Smooth muscle cell (in vitro differentiated cells): ENCODE results near the gene FFAR3. TPM values are rescaled to one million over a fixed set of nuclear protein-coding genes. Genes with fewer than 3 reads are reported as not detected.

Experiments
- DNase-seq: peaks from one replicate; lab custom pipeline; 2025; ENCODE audit not compliant: unreplicated experiment; lab: John Stamatoyannopoulos, UW
- H2AFZ ChIP-seq: fragments of 200-600 bp; sonication (generic); 2 replicates; pipeline ENCODE4 v1.6.0; 2016; ENCODE audit warnings: antibody characterized with exemption, low read depth, mild to moderate bottlenecking
- H3F3A ChIP-seq: fragments of 200-600 bp; sonication (generic); 2 replicates; pipeline ENCODE4 v1.6.0; 2017; ENCODE audit warnings: antibody characterized with exemption, low read depth
- H3K27ac ChIP-seq: fragments of 200-600 bp; sonication (generic); 2 replicates; pipeline ENCODE4 v1.5.1; 2016; ENCODE audit warnings: low read depth, mild to moderate bottlenecking
- H3K27me3 ChIP-seq: fragments of 200-600 bp; sonication (generic); 2 replicates; pipeline ENCODE4 v1.6.1; 2016; ENCODE audit warnings: low read depth, mild to moderate bottlenecking
- H3K36me3 ChIP-seq: fragments of 200-600 bp; sonication (generic); 2 replicates; pipeline ENCODE4 v1.5.1; 2016; ENCODE audit warnings: low read depth
- H3K4me1 ChIP-seq: fragments of 200-600 bp; sonication (generic); 2 replicates; pipeline ENCODE4 v1.5.1; 2016; ENCODE audit warnings: low read depth
- H3K4me2 ChIP-seq: fragments of 200-600 bp; sonication (generic); 2 replicates; pipeline ENCODE4 v1.6.0; 2016; ENCODE audit warnings: mild to moderate bottlenecking
- H3K4me3 ChIP-seq: fragments of 200-600 bp; sonication (generic); 2 replicates; pipeline ENCODE4 v1.5.1; 2016; ENCODE audit warnings: mild to moderate bottlenecking
- H3K79me2 ChIP-seq: fragments of 200-600 bp; sonication (generic); 2 replicates; pipeline ENCODE4 v1.6.0; 2016; ENCODE audit warnings: low read depth, mild to moderate bottlenecking
- H3K9ac ChIP-seq: fragments of 200-600 bp; sonication (generic); 2 replicates; pipeline ENCODE4 v1.6.0; 2016; ENCODE audit warnings: low read depth
- H3K9me3 ChIP-seq: fragments of 200-600 bp; sonication (generic); replicated peaks from 2 replicates; pipeline ENCODE4 v1.5.1; 2016; ENCODE audit warnings: low read depth
- H4K20me1 ChIP-seq: fragments of 200-600 bp; sonication (generic); 2 replicates; pipeline ENCODE4 v1.6.0; 2016; ENCODE audit warnings: low read depth
- CTCF ChIP-seq: fragments of 200-600 bp; sonication (generic); IDR thresholded peaks from 2 replicates; pipeline ENCODE4 v1.5.1; 2017; ENCODE audit warnings: borderline replicate concordance, mild to moderate bottlenecking, antibody characterized with exemption; ENCODE audit not compliant: insufficient read depth, poor library complexity, severe bottlenecking
- WGBS: methylation state at CpG from one replicate; pipeline ENCODE4 v1.1.7; 2016; ENCODE audit warnings: low lambda C conversion rate; 5-methylcytosine and 5-hydroxymethylcytosine counted together
- polyA plus RNA-seq: library from polyadenylated mRNA; unstranded; fragments of >200 nt; fragmentation: Nextera tagmentation; extraction: Ambion mirVana; gene quantifications from 2 replicates; pipeline ENCODE4 v1.2.1, GENCODE V29; 2016
- total RNA-seq: library from RNA; depleted of rRNA; stranded (reverse); fragments of >200 nt; gene quantifications from 2 replicates; pipeline ENCODE4 v1.2.3, GENCODE V29; 2014

Gene FFAR3
- total and polyA plus RNA-seq, 2 experiments from 2014 or later, result not detected

GRCh38 chr19:35332817-35333216 is 25.4 kb upstream of the FFAR3 start:
- no peak overlapping the region for H3K9ac ChIP-seq
- no peaks in the 10 kb centered on the region for H3K9me3 ChIP-seq
- H3K27ac ChIP-seq, result no peak overlapping the region
- no peak overlapping the region for H3K4me2 ChIP-seq
- no peaks in the 10 kb centered on the region for H3F3A ChIP-seq
- H3K36me3 ChIP-seq, result no peaks in the 10 kb centered on the region
- no peak for DNase-seq
- TF ChIP-seq CTCF, result no peak
- no peak overlapping the region for H3K4me3 ChIP-seq
- WGBS, result 91% methylated on average over 11 of the region's 12 CpGs
- no peaks in the 10 kb centered on the region for H4K20me1 ChIP-seq
- no peaks in the 10 kb centered on the region for H3K79me2 ChIP-seq
- no peaks in the 10 kb centered on the region for H3K27me3 ChIP-seq
- H3K4me1 ChIP-seq, result no peaks in the 10 kb centered on the region
- no peak overlapping the region for H2AFZ ChIP-seq

GRCh38 chr19:35334144-35334753 is 24.0 kb upstream of the FFAR3 start:
- no peak overlapping the region for H3K27ac ChIP-seq
- no peaks in the 10 kb centered on the region for H3K79me2 ChIP-seq
- DNase-seq, result no peak
- no peaks in the 10 kb centered on the region for H3F3A ChIP-seq
- H3K4me2 ChIP-seq, result no peak overlapping the region
- WGBS, result 96% methylated on average over 10 of the region's 10 CpGs
- no peaks in the 10 kb centered on the region for H4K20me1 ChIP-seq
- H2AFZ ChIP-seq, result no peak overlapping the region
- H3K4me3 ChIP-seq, result no peak overlapping the region
- TF ChIP-seq CTCF, result no peak
- H3K9me3 ChIP-seq, result no peaks in the 10 kb centered on the region
- H3K4me1 ChIP-seq, result no peaks in the 10 kb centered on the region
- no peaks in the 10 kb centered on the region for H3K27me3 ChIP-seq
- H3K9ac ChIP-seq, result no peak overlapping the region
- H3K36me3 ChIP-seq, result no peaks in the 10 kb centered on the region

- Histone ChIP-seq H3K9ac (no peak overlapping the region), H3K36me3 (no peaks in the 10 kb centered on the region), H3K27ac (no peak overlapping the region), H3K79me2 (no peaks in the 10 kb centered on the region), H3K4me3 (no peak overlapping the region), H2AFZ (no peak overlapping the region), H3K4me1 (no peaks in the 10 kb centered on the region), H3F3A (no peaks in the 10 kb centered on the region), H3K4me2 (no peak overlapping the region), H3K9me3 (no peaks in the 10 kb centered on the region), H3K27me3 (no peaks in the 10 kb centered on the region), H4K20me1 (no peaks in the 10 kb centered on the region)
- DNase-seq, result no peak
- no peak for TF ChIP-seq CTCF
- 96% methylated on average over 21 of the region's 21 CpGs for WGBS
These were observed 21.9 kb upstream of the FFAR3 start for GRCh38 chr19:35336166-35336955.
